Head of caudate nucleus (tissue), 42 donors: ENCODE data around the gene SDSL.

ENCODE experiments used
- DNase-seq, 42 donors: peaks; one replicate each; pipeline versions ENCODE4 v3.0.0 to v3.0.0-alpha.2; 2020 to 2021; ENCODE audit warnings: mixed read lengths in 7 of 42
- intact Hi-C: fragments of 100-400 bp; cut with DNase I; formaldehyde crosslinking; loops from one replicate; pipeline ENCODE4 v1.15.0; 2022

Gene SDSL

DNA sequence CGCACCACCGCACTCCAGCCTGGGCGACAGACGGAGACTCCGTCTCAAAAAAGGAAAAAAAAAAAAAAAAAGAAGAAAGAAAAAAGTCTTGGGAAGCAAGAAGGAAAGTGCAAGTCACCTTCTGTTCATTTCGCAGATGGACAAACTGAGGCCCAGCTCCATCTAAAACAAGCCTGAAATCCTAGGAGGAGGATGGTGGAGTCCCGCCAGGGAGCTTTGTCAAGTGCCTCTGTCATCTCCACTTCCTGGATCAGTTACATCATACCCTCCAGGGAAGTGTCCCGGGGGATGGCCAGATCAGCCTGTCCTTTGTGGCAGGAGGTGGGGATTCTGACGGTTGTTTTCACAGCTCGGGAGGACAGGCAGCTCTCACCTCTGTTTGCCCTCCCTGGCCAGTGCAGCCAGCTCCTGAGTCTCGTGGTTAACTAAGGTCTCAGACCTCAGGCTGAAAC lies 8.7 kb upstream of the SDSL start:
- intact Hi-C loops = no loop called here
- no peak for DNase-seq

DNA sequence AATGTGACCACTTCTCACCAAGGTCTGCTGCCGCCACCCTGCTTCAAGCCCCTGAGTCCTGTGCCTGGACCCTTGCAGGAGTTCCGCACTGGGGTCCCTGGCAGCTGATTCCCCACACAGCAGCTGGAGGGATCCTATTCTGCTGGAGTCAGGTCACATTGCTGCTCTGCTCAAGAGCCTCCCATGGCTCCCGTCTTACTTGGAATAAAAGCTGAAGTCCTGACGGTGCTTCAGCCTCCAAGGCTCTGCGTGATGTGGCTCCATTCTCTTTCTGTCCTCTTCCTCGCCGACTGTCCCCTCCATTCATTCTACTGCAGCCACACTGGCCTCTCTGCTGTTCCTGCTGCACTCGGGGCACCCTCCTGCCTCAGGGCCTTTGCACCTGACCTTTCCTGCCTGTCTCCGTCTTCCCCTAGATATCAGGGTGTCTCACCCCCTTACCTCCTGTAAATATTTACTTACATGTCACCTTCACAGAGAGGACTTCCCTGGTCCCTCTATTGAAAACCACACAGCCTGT lies 7.6 kb upstream of the SDSL start:
- no peak for DNase-seq
- intact Hi-C loops = no loop called here

DNA sequence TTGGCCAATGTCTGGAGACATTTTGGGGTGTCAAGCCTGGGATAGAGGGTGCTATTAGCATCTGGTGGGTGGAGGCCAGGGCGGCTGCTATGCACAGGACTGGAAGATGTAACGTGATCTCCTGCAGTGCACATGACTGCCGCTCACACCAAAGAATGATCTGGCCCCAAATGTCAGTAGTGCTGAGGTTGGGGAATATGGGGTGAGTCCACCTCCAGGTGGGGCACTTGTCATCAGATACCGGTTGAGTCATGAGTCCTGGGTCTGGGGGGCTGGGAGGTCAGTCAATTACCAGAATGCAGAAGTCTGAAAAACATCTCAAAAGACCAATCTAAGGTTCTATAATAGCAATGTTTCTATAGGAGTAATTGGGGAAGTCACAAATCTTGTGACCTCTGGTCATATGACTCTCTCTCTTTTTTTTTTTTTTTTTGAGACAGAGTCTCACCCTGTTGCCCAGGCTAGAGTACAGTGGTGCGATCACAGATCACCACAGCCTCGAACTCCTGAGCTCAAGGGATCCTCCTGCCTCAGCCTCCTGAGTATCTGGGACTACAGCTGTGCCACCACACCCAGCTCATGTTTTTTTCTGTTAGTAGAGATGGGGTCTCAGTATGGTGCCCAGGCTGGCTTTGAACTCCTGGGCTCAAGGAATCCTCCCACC lies 6.0 kb upstream of the SDSL start:
- intact Hi-C loops = no loop called here
- DNase-seq = no peak

DNA sequence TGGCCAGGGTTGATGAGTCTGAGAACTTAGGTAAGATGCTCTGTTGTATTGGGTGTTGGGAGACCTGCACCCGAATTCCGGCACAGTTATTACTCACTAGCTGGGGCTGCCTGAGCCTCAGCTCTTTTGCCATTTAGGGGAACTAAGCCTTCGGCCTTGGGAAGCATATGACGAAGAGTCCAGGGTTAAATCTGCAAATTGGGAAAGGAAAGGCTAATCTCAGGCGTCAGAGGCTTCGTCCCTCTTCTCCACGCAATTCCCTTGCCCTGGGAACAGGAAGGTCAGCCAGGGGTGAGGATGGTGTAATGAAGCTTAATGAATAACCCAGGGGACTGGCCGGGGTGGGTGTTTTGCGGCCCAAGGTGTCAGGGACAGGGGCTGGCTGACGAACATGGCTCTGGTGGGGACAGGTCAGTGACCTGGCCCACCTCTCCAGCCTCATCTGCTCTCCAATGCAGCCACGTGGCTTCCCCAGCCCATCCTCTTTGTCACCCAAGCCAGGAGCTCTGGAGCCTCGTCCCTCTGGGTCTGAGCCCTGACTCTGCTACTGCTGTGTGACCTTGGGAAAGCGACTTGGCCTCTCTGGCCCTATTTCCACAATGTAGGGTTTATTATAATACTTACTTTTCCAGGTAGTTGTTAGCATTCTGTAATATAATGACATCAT lies 3.8 kb upstream of the SDSL start:
- intact Hi-C loops = no loop called here

DNA sequence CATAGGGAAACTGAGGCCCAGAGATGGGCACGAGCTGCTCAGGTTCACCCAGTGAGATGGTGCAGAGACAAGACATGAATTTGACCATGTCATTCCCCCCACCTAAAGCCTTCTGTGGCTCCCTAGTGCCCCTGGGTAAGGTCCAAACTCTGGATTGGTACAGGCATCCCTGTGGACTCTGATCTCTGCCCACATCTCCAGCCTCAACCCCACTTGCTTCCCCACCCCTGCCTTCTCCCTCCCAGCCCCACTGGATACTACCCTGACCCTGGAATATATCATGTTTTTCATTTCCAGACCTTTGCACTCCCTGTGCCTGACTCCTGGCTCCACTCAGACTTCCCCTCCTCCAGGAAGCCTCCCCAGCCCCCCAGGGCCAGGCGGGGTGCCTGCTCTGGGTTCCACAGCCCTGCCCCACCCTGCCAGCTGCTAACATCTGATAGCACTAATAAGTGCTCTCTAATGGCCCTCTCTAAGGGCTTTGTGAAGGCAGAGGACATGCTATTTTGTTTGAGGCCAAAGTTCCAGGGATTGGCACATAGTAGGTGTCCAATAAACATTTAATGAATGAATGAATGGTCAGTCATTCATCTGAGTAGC lies 1.1 kb upstream of the SDSL start:
- no peak for DNase-seq
- intact Hi-C loops = loop anchor here (10.0 kb wide), 1 partner anchor 226 kb away; no protein-coding TSS in a partner anchor

More for the DNA sequence above, 3.8 kb upstream of the SDSL start:
- no peak for DNase-seq

DNA sequence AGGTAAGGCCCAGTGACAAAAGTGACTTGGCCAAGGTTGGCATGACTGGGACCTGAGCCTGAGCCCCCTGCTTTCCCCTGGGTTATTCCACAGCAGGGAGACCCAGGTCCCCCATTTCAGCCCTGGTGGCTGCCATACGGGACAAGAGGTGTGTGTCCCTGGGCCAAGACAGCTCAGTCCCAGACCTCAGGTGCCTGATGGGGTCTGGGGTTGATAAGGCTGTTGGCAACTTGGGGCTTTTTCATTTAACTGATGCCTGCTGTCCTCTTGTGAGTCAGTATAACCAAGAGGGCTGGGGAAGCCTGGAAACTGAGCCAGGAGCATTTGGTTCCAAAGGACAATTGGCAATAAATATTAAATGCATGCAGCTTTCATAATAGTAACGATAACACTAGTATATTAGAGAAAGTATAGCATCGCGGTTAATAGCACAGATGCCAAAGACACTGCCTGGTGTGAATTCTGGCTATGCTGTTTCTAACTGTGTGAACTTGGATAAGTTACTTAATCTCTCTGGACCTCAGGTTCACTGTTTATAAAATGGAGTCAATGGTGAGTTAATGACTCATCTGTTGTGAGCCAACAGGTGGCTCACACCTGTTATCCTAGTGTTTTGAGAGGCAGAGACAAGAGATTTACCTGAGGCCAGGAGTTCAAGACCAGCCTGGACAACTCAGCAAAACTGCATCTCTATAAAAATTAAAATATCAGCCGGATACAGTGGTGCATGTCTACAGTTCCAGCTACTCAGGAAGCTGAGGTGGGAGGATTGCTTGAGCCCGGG lies 898 bp downstream of the SDSL start:
- intact Hi-C loops = loop anchor here (10.0 kb wide), 1 partner anchor 228 kb away; no protein-coding TSS in a partner anchor
- no peak for DNase-seq

DNA sequence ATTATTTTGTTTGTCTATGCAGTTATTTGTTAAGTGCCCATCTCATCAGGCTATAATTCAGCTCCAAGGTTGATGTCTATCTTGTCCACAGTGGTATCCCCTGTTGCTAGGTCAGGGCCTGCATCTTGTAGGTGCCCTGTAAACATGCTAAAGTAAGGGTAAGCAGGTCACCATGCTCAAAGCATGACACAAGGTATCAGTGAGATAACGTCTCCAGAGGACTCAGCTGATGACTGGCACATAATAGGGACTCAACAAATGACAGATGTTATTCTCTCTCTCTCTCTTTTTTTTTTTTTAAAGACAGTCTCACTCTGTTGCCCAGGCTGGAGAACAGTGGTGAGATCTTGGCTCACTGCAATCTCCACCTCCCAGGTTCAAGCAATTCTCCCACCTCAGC lies 2.3 kb downstream of the SDSL start:
- no peak for DNase-seq
- intact Hi-C loops = loop anchor here (10.0 kb wide), 1 partner anchor 230 kb away; no protein-coding TSS in a partner anchor

DNA sequence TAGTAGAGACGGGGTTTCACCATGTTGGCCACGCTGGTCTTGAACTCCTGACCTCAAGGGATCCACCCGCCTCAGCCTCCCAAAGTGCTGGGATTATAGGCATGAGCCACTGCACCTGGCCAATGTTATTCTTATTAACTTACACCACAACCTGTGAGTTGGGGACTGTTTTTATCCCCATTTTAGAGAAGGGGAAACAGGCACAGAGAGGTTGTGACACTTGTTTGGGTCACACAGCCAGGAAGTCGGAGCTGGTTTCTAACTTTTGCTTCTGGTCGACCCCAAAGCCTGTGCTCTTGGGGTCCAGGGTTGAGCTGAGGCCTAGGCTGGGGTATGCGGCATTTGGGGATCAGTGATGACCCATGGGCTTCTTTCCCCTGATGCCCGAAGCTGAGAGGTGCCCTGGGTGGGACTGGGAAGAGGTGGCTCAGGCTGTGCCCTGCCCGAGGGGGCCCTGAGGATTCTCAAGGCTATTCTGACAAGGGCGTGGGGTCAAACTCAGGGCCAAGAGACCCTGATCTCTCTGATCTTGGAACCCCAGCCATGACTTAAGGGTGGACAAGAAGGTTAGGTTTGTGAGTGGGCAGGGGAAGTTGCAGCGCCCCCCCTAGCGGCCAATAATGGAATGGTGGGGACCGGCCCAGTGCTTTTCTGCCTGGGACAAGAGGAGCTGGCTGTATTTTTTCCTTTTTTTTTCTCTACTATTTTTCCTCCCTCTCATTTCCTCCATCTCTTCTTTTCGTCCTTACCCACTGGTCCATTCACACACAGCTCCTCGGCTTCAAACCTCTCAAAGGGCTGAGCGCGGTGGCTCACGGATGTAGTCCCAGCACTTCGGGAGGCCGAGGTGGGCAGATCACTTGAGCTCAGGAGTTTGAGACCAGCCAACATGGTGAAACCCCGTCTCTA lies 3.0 kb downstream of the SDSL start:
- intact Hi-C loops = loop anchor here (5.0 to 10.0 kb wide), 2 partner anchors 113 to 230 kb away; no protein-coding TSS in a partner anchor
- peak in 41 of 42 donors; percentile 31 to 87 (median 66) for DNase-seq

DNA sequence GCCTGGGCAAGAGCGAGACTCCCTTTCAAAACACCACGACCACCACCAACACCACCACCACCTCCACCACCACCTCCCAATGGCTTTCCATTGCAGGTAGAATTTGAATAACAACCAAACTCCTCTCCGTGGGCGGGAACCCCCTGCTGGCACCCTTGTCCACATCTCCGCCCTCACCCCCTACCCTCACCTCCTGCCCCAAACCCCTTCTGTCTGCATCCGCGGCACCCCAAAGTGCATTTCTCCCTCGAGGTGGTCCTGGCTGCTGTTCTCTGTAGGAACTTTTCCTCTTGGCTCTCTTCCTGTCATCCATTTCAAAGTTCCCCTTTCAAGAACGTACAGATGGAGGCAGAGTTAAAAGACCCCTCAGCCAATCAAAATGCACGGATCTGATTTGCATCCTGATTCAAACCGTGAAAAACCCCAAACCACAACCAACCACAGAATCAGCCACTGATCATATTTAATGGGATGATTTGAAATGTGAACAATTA lies 3.8 kb downstream of the SDSL start:
- intact Hi-C loops = loop anchor here (5.0 to 10.0 kb wide), 2 partner anchors 114 to 231 kb away; no protein-coding TSS in a partner anchor
- DNase-seq = no peak

DNA sequence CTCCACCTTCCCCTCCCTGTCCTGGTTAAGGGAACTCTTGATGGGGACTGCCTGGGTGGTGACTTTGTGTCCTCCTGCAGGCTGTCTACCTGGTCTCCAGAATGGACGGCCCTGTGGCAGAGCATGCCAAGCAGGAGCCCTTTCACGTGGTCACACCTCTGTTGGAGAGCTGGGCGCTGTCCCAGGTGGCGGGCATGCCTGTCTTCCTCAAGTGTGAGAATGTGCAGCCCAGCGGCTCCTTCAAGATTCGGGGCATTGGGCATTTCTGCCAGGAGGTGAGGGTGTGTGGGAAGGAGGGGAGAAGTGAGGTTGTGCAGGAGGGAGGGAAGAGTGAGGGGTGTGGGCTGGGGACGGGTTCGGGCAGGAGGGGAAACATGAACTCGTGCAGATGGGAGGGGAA lies 5.7 kb downstream of the SDSL start:
- intact Hi-C loops = loop anchor here (5.0 to 10.0 kb wide), 2 partner anchors 116 to 233 kb away; no protein-coding TSS in a partner anchor

DNA sequence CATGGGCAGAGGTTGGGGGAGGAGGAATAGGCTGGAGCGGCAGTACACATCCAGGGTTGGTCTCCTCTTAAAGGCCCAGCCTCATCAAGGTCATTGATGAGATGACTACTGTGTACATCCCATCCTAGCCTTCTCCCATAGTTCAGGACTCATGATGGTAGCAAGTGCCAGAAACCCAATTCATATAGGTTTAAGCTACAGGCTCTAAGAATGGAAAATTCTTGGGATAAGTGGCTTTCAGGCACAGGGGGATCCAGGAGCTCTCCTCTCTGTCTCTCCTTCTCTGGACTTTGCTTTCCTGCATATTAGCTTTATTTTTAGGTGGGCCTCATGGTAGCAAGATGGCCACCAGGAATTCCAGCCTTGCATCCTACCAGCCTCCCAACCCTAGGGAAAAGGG lies 6.3 kb downstream of the SDSL start:
- intact Hi-C loops = loop anchor here (5.0 to 10.0 kb wide), 2 partner anchors 116 to 234 kb away; no protein-coding TSS in a partner anchor
- no peak for DNase-seq

More for the DNA sequence above, 5.7 kb downstream of the SDSL start:
- no peak for DNase-seq

DNA sequence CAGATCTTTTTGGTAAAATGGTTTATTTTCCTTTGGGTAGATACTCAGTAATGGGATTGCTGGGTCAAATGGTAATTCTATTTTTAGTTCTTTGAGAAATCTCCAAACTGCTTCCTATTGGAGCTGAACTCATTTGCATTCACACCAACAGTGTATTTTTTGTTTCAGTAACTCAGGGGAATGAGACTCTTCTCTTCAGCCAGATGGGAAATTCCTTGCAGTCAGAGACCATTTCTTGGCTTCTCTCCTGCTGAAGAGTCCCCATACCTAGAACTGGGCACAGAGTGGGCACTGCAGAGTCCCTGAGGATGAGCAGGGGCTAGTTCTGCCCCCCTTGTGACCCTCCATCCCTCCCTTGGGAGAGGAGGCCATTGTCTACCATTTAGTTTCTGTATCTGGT lies 10.8 kb downstream of the SDSL start:
- no peak for DNase-seq
- intact Hi-C loops = no loop called here

DNA sequence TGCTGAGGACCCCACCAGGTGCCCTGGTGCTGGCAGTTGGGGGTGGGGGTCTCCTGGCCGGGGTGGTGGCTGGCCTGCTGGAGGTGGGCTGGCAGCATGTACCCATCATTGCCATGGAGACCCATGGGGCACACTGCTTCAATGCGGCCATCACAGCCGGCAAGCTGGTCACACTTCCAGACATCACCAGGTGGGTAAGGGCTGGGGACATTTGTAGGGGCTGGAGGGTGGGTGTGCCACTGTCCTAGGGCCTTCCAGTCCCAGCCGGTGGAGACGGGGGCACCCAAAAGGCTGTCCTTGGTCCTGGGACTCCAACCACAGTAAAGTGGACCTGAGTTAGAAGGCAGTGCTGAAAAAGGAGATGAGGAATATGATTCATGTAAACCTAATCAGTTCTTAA lies 13.2 kb downstream of the SDSL start:
- DNase-seq = no peak
- intact Hi-C loops = no loop called here

DNA sequence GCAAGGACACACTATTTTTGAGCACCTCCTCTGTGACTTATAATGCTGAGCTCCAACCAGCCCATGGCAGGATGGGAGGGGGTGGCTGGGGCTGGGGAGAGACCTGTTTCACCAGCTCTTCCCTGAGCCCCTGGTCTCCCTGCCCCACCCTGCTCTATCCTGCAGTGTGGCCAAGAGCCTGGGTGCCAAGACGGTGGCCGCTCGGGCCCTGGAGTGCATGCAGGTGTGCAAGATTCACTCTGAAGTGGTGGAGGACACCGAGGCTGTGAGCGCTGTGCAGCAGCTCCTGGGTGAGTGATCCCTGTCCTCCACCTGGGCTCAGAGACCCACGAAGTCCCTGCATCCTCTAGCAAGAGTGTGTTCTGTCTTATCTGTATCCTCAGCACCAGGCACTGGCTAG lies 14.4 kb downstream of the SDSL start:
- intact Hi-C loops = no loop called here
- no peak for DNase-seq

DNA sequence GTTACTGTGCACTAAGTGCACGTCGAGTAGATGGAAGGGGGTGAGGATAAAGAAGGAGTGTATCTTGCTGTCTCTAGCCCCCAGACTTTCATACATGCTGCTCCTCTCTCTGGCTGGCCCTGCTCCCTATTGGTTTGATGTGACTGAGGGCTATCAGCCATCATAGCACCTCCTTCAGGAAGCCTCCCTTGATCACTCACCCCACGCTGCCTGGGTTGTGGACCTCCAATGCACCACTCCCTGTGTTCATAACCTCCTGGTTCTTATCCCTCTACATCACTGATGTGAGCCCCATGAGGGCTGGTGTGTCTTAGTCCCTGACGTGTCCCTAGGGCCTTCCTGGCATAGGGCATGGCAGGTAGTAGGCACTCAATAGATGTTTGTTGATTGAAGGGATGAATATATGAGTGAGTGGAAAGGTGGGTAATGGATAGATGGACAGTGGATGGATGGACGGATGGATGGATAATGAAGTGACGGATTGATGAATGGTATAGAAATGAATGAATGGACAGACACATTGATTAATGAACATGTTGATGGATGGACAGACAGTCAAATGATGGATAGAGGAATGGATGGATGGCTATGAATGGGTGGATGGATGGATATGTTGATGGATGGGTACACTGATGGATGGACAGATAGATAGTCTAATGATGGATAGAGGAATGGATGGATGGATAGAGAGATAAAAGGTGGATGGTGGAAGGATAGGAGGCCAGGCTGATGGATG lies 15.0 kb downstream of the SDSL start:
- intact Hi-C loops = no loop called here
- no peak for DNase-seq

DNA sequence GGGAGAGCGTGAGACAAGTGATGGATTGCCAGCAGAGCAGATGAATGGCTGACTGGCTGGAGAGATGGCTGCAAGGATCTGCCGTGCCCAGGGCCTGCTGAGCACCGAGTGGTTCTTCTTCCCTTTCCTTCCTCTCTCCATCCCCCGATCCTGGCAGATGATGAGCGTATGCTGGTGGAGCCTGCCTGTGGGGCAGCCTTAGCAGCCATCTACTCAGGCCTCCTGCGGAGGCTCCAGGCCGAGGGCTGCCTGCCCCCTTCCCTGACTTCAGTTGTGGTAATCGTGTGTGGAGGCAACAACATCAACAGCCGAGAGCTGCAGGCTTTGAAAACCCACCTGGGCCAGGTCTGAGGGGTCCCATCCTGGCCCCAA lies 15.5 kb downstream of the SDSL start:
- no peak for DNase-seq
- intact Hi-C loops = no loop called here
